Subcutaneous adipose tissue (tissue), 4 donors: ENCODE results near the gene ATXN2. TPM values are rescaled to one million over a fixed set of nuclear protein-coding genes. Genes with fewer than 3 reads are reported as not detected.

ENCODE experiments used
- CTCF ChIP-seq: fragments of 450-650 bp; IDR thresholded peaks from one replicate; pipeline ENCODE4 v1.5.1; 2016; ENCODE audit warnings: low read depth, mild to moderate bottlenecking, control low read depth, antibody characterized with exemption, moderate library complexity
- total RNA-seq, 4 donors: library from RNA; depleted of rRNA; stranded (reverse); fragments of >200 nt; gene quantifications; one replicate each; pipeline ENCODE4 v1.1.0, GENCODE V29; 2016

Gene ATXN2
- total RNA-seq, 4 donors from 2014 or later, result 39.4 to 56.1 (median 45.6) TPM

DNA sequence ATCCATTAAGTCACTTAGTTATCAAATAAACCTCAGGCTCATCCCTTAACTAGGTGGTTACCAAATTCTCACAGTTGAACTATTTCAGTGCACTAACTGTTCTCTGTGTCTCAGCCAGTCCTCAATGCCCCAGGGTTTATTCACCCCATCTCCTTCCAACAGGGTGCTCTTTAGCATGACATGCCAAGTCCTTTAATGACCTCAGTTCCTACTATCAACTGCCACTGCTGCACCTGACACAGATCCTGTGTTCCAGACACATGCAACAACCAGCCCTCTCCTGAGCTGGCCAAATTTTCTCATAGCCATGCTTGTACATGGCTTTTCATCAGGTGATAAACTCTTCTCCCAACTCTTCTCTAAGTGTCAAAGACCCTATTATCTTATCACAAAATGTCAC lies 80.0 kb downstream of the ATXN2 start:
- no peak for TF ChIP-seq CTCF

DNA sequence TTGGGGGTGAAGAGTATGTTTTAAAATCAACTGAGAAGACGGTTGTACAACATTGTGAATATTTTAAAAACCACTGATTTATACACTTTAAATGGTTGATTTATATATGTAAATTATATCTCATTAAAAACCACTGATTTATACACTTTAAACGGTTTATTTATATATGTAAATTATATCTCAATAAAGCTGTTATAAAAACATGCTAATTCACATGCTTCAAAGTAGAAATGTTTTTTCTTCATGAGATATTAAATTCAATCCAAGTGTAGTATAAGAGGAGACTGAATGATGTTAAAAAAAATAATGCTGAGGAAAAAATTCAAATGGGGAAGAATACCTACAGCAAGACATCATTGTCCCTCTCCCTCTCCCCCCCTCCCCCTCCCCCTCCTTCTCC lies 92.9 kb downstream of the ATXN2 start:
- no peak for TF ChIP-seq CTCF

GRCh38 chr12:111505601-111506036 lies 93.5 kb downstream of the ATXN2 start:
- TF ChIP-seq CTCF, result no peak

DNA sequence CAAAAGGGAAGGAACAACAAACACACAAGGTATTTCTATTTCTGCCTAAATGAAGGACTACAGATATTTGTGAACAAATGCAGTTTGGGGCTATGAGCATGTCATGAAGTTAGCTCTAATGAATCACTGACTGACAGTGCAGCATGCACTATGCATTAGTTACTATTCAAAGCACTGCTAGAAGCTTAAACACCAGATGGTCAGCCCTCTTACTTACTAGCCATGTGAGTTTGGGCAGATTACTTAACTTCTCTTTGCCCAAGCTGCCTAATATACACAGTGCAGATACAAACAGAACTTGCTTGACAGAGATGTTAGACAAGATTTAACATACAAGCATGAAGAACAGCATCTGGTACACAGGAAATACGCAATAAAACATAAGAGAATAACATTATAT lies 96.0 kb downstream of the ATXN2 start:
- no peak for TF ChIP-seq CTCF

GRCh38 chr12:111494676-111495075 lies 104.4 kb downstream of the ATXN2 start:
- no peak for TF ChIP-seq CTCF

- no peak for TF ChIP-seq CTCF
Measured at GRCh38 chr12:111488798-111489197, 110.3 kb downstream of the ATXN2 start.

- TF ChIP-seq CTCF, result no peak
Measured at GRCh38 chr12:111488271-111488670, 110.8 kb downstream of the ATXN2 start.
